ENCODE measurements around the gene GCSAM.

GRCh38 chr3:112127522-112128494 is 5.2 kb downstream of the GCSAM start:
- TF ChIP-seq POLR2AphosphoS5 (IDR thresholded peaks at IDR 0.05): no peak
- TF ChIP-seq CTCF (IDR thresholded peaks at IDR 0.05): no peak
- TF ChIP-seq POLR2A (IDR thresholded peaks at IDR 0.05): no peak
